WTC11 (cell line): ENCODE measurements around the gene DYSF. TPM values are rescaled to one million over a fixed set of nuclear protein-coding genes. Genes with fewer than 3 reads are reported as not detected.

Experiments
- ATAC-seq: fragments of 200-7000 bp; cut with Tn5 transposase; 2 replicates; pipeline ENCODE4 v1.10.0; 2021; ENCODE audit warnings: mild to moderate bottlenecking, moderate library complexity
- CTCF ChIA-PET: fragments of 300-600 bp; sonication (Branson Sonifier 250); formaldehyde crosslinking; loops from one replicate; lab custom pipeline; 2021; ENCODE audit warnings: antibody characterized with exemption; lab: Charles Lee
- POLR2A ChIA-PET: fragments of 350-600 bp; sonication (Branson Sonifier 250); formaldehyde crosslinking; loops from one replicate; lab custom pipeline; 2021; ENCODE audit warnings: antibody characterized with exemption; lab: Charles Lee
- DNase-seq: peaks from one replicate; pipeline ENCODE4 v3.0.0; 2021; ENCODE audit warnings: low spot score
- H3K27ac Mint-ChIP-seq: 2 replicates; pipeline ENCODE4 v1.8.0; 2021; ENCODE audit warnings: mixed read lengths
- H3K27me3 Mint-ChIP-seq: 2 replicates; pipeline ENCODE4 v1.8.0; 2021; ENCODE audit warnings: low read depth, mild to moderate bottlenecking, moderate library complexity, mixed read lengths
- H3K36me3 Mint-ChIP-seq: 2 replicates; pipeline ENCODE4 v1.8.0; 2021; ENCODE audit warnings: mixed read lengths
- H3K4me1 Mint-ChIP-seq: 2 replicates; pipeline ENCODE4 v1.8.0; 2022; ENCODE audit warnings: mixed read lengths
- H3K4me3 Mint-ChIP-seq: 2 replicates; pipeline ENCODE4 v1.8.0; 2021; ENCODE audit warnings: mild to moderate bottlenecking, moderate library complexity, mixed read lengths
- H3K9me3 Mint-ChIP-seq: 2 replicates; pipeline ENCODE4 v1.8.0; 2021; ENCODE audit warnings: mixed read lengths
- AR ChIP-seq: fragments of 250-450 bp; sonication (Bioruptor Pico); IDR thresholded peaks from 2 replicates; pipeline ENCODE4 v1.9.0; 2021; ENCODE audit warnings: mild to moderate bottlenecking
- ARID4B ChIP-seq: sonication (generic); formaldehyde crosslinking; IDR thresholded peaks from 2 replicates; pipeline ENCODE4 v1.8.0; 2023; ENCODE audit warnings: missing genetic modification reagents, mild to moderate bottlenecking, borderline replicate concordance
- ATF2 ChIP-seq: sonication (generic); formaldehyde crosslinking; IDR thresholded peaks from 2 replicates; pipeline ENCODE4 v1.8.1; 2022; ENCODE audit warnings: low read depth, missing genetic modification reagents, borderline replicate concordance
- CDX4 ChIP-seq: fragments of 250-450 bp; sonication (Bioruptor Pico); IDR thresholded peaks from 2 replicates; pipeline ENCODE4 v1.9.0; 2021; ENCODE audit warnings: moderate library complexity, mild to moderate bottlenecking, inconsistent platforms, borderline replicate concordance
- EMX1 ChIP-seq: fragments of 250-450 bp; sonication (Bioruptor Pico); IDR thresholded peaks from 2 replicates; pipeline ENCODE4 v1.8.0; 2021; ENCODE audit warnings: mild to moderate bottlenecking
- GABPB1 ChIP-seq: sonication (generic); formaldehyde crosslinking; IDR thresholded peaks from 2 replicates; pipeline ENCODE4 v1.8.1; 2023; ENCODE audit warnings: mild to moderate bottlenecking, missing genetic modification reagents
- HMGXB4 ChIP-seq: sonication (generic); formaldehyde crosslinking; IDR thresholded peaks from 2 replicates; pipeline ENCODE4 v1.8.1; 2023; ENCODE audit warnings: mild to moderate bottlenecking, moderate library complexity, missing genetic modification reagents
- JUN ChIP-seq: sonication (generic); formaldehyde crosslinking; IDR thresholded peaks from 2 replicates; pipeline ENCODE4 v1.8.0; 2023; ENCODE audit warnings: mild to moderate bottlenecking, missing genetic modification reagents
- MLX ChIP-seq: sonication (generic); formaldehyde crosslinking; IDR thresholded peaks from 2 replicates; pipeline ENCODE4 v1.8.1; 2023; ENCODE audit warnings: mild to moderate bottlenecking, missing genetic modification reagents, moderate library complexity
- NFE2L1 ChIP-seq: sonication (generic); formaldehyde crosslinking; IDR thresholded peaks from 2 replicates; pipeline ENCODE4 v1.8.1; 2023; ENCODE audit warnings: missing genetic modification reagents
- NFYB ChIP-seq: sonication (generic); formaldehyde crosslinking; conservative IDR thresholded peaks from 2 replicates; pipeline ENCODE4 v1.8.0; 2022; ENCODE audit warnings: low read depth, missing genetic modification reagents
- SMAD4 ChIP-seq: sonication (generic); formaldehyde crosslinking; IDR thresholded peaks from 2 replicates; pipeline ENCODE4 v1.8.0; 2022; ENCODE audit warnings: mild to moderate bottlenecking, missing genetic modification reagents
- SOX15 ChIP-seq: fragments of 250-450 bp; sonication (Bioruptor Pico); IDR thresholded peaks from 2 replicates; pipeline ENCODE4 v1.9.0; 2021; ENCODE audit warnings: mild to moderate bottlenecking
- STAT6 ChIP-seq: sonication (generic); formaldehyde crosslinking; conservative IDR thresholded peaks from 2 replicates; pipeline ENCODE4 v1.8.1; 2023; ENCODE audit warnings: mild to moderate bottlenecking, low read depth, missing genetic modification reagents, moderate library complexity
- TP53 ChIP-seq: sonication (generic); formaldehyde crosslinking; IDR thresholded peaks from 2 replicates; pipeline ENCODE4 v1.8.1; 2023; ENCODE audit warnings: mild to moderate bottlenecking, missing genetic modification reagents
- ZSCAN18 ChIP-seq: fragments of 250-450 bp; sonication (Bioruptor Pico); IDR thresholded peaks from 2 replicates; pipeline ENCODE4 v2.1.2; 2022; ENCODE audit warnings: mild to moderate bottlenecking, moderate library complexity
- total RNA-seq: library from RNA; stranded (reverse); gene quantifications from 3 replicates; pipeline ENCODE4 v1.2.3, GENCODE V29; 2021

The DYSF gene
- total RNA-seq, 1 experiment from 2014 or later: 14.8 TPM

- Mint-ChIP-seq H3K36me3 (no peaks in the 10 kb centered on the region), H3K27me3 (no peaks in the 10 kb centered on the region), H3K4me3 (no peak overlapping the region), H3K4me1 (peaks cover under 1% of the 10 kb centered on the region; the same call in 1 of the 2 replicates), H3K27ac (no peak overlapping the region), H3K9me3 (no peaks in the 10 kb centered on the region)
- ChIA-PET CTCF (no interaction called here), POLR2A (no interaction called here)
- no peak for ATAC-seq
- TF ChIP-seq CDX4 (CRISPR knock-in tag): no peak
- TF ChIP-seq AR (CRISPR knock-in tag): no peak
- no peak for TF ChIP-seq HMGXB4 (CRISPR knock-in tag)
- DNase-seq: no peak
Observed at GRCh38 chr2:71597756-71598155, 144.4 kb downstream of the DYSF start.

- DNase-seq: no peak
- Mint-ChIP-seq H3K9me3 (no peaks in the 10 kb centered on the region), H3K27ac (no peak overlapping the region), H3K27me3 (no peaks in the 10 kb centered on the region), H3K4me3 (no peak overlapping the region), H3K4me1 (peaks cover 6% of the 10 kb centered on the region), H3K36me3 (no peaks in the 10 kb centered on the region)
- no peak for TF ChIP-seq MLX (CRISPR knock-in tag)
- TF ChIP-seq SMAD4 (CRISPR knock-in tag): no peak
- no peak for TF ChIP-seq TP53
- no peak for TF ChIP-seq NFYB
- no peak for TF ChIP-seq ATF2 (CRISPR knock-in tag)
- no peak for TF ChIP-seq NFE2L1
- TF ChIP-seq JUN (CRISPR knock-in tag): no peak
- TF ChIP-seq EMX1 (CRISPR knock-in tag): no peak
- no peak for TF ChIP-seq ZSCAN18
- TF ChIP-seq ARID4B (CRISPR knock-in tag): no peak
- TF ChIP-seq STAT6 (CRISPR knock-in tag): no peak
- TF ChIP-seq HMGXB4 (CRISPR knock-in tag): no peak
- no peak for TF ChIP-seq SOX15
- no peak for TF ChIP-seq GABPB1 (CRISPR knock-in tag)
- POLR2A ChIA-PET: no interaction called here
- ATAC-seq: no peak
- CTCF ChIA-PET: interaction anchor here (1.5 kb wide), 1 partner anchor 50 kb away, joined by 3 read pairs; no protein-coding TSS in a partner anchor
Observed at GRCh38 chr2:71598526-71598925, 145.2 kb downstream of the DYSF start.
